ENCODE results near the gene LRRC8A. TPM values are rescaled to one million over a fixed set of nuclear protein-coding genes. Genes with fewer than 3 reads are reported as not detected.

Gene LRRC8A
- total and polyA plus RNA-seq, 2 of the 4 experiments (the other 2 are of a cell fraction) = 42.8 to 60.9 TPM

GRCh38 chr9:128937310-128938165 lies 55.6 kb downstream of the LRRC8A start:
- no TSS peak for BruUV-seq (replicated peaks)
- H3K79me1 ChIP-seq (ENCODE audit: low read depth in 1 of 2, low read length in 2 of 2) = no peaks in the 10 kb centered on the region
- H3K36me3 ChIP-seq (ENCODE audit: control insufficient read depth, insufficient read depth, low read length) = no peaks in the 10 kb centered on the region; the same call in 1 of the 2 replicates
- no peak overlapping the region; the same call in 1 of the 2 replicates for H2AK5ac ChIP-seq (ENCODE audit: low read depth, low read length)
- no peak overlapping the region for H3K4ac ChIP-seq (ENCODE audit: low read depth, low read length)
- H4K91ac ChIP-seq (ENCODE audit: insufficient read depth, low read depth, low read length) = no peak overlapping the region
- no peak overlapping the region for H3K9ac ChIP-seq (ENCODE audit: low read depth, low read length)
- no CpG with 5 or more reads among the region's 9 CpGs for WGBS, 2 experiments (ENCODE audit: extremely low coverage in 2 of 2, insufficient read length in 1 of 2)
- H2BK5ac ChIP-seq (ENCODE audit: low read depth, low read length, poor library complexity, severe bottlenecking) = no peak overlapping the region
- dilution Hi-C loops (cut with HindIII; ENCODE audit: low sequenced_read_pairs, unreplicated experiment) = no loop called here
- no peak overlapping the region for H3K27ac ChIP-seq (ENCODE audit: insufficient read depth, low read length)
- no peak overlapping the region for H4K5ac ChIP-seq (ENCODE audit: low read depth, low read length)
- no peaks in the 10 kb centered on the region for H3K27me3 ChIP-seq (ENCODE audit: control insufficient read depth, insufficient read depth, low read length)
- TF ChIP-seq MAFK (IDR thresholded peaks at IDR 0.05; ENCODE audit: low read depth, low read length) = no peak
- TF ChIP-seq NFE2L2 (IDR thresholded peaks at IDR 0.05; ENCODE audit: low read depth, low read length) = no peak
- no peak for TF ChIP-seq ELK1 (IDR thresholded peaks at IDR 0.05; ENCODE audit: borderline replicate concordance, low read depth, low read length)
- no peak for TF ChIP-seq CTCF (conservative IDR thresholded peaks at IDR 0.05; ENCODE audit: low read depth, low read length)
- no peak for TF ChIP-seq MAZ (IDR thresholded peaks at IDR 0.05; ENCODE audit: borderline replicate concordance, low read depth, low read length)
- no peak for TF ChIP-seq CEBPB (IDR thresholded peaks at IDR 0.05; ENCODE audit: low read depth, low read length)
- TF ChIP-seq MXI1 (IDR thresholded peaks at IDR 0.05; ENCODE audit: borderline replicate concordance, low read depth, low read length) = no peak
- TF ChIP-seq SMC3 (IDR thresholded peaks at IDR 0.05; ENCODE audit: low read depth, low read length) = no peak
- no peak for TF ChIP-seq CHD1 (IDR thresholded peaks at IDR 0.05; ENCODE audit: low read depth, low read length)
- TF ChIP-seq RFX5 (IDR thresholded peaks at IDR 0.05; ENCODE audit: low read depth, low read length) = no peak
- TF ChIP-seq USF2 (IDR thresholded peaks at IDR 0.05; ENCODE audit: low read depth, low read length) = no peak
- no peak for TF ChIP-seq RAD21 (IDR thresholded peaks at IDR 0.05; ENCODE audit: low read length)
- no peak for TF ChIP-seq FOS (IDR thresholded peaks at IDR 0.05; ENCODE audit: low read depth, low read length)
- no peak for TF ChIP-seq POLR2A (IDR thresholded peaks at IDR 0.05; ENCODE audit: low read depth, low read length)
- TF ChIP-seq RCOR1 (IDR thresholded peaks at IDR 0.05; ENCODE audit: insufficient replicate concordance, low read length) = no peak
- H2BK120ac ChIP-seq (ENCODE audit: low read depth, low read length) = no peak overlapping the region
- H3K18ac ChIP-seq (ENCODE audit: low read depth, low read length) = no peak overlapping the region
- H3K56ac ChIP-seq (ENCODE audit: extremely low read depth, insufficient read depth, low read length) = no peak overlapping the region
- H2BK15ac ChIP-seq (ENCODE audit: low read depth, low read length) = no peak overlapping the region
- H3K4me2 ChIP-seq (ENCODE audit: low read depth, low read length) = no peak overlapping the region
- no peaks in the 10 kb centered on the region for H4K20me1 ChIP-seq (ENCODE audit: insufficient read depth, low read length)
- H3K14ac ChIP-seq (replicated peaks; ENCODE audit: low read depth, low read length) = no peak overlapping the region
- H3K9me1 ChIP-seq (ENCODE audit: insufficient read depth, low read length) = no peaks in the 10 kb centered on the region
- in situ Hi-C loops (cut with MboI; ENCODE audit: low sequenced_read_pairs) = no loop called here
- no peak overlapping the region for H3K23ac ChIP-seq (ENCODE audit: low read depth, low read length)
- no peak overlapping the region for H2BK20ac ChIP-seq (ENCODE audit: low read depth, low read length)
- intact Hi-C loops (cut with micrococcal nuclease) = no loop called here
- ChIA-PET CTCF (interaction anchor here (1.0 kb wide), 1 partner anchor 9 kb away, joined by 4 read pairs; no protein-coding TSS in a partner anchor), POLR2A (ENCODE audit: unreplicated experiment) (no interaction called here)
- no peak overlapping the region for H3K4me3 ChIP-seq (ENCODE audit: insufficient read depth, low read depth, low read length)
- peak overlapping the region; percentile 42 for H2AK9ac ChIP-seq (replicated peaks; ENCODE audit: low read depth, low read length, poor library complexity)
- H2AFZ ChIP-seq (replicated peaks; ENCODE audit: low read length, poor library complexity) = no peak overlapping the region
- ATAC-seq (ENCODE audit: low read depth) (no peak; the same call in 1 of the 2 replicates), DNase-seq (no peak)
- no peak overlapping the region for H4K8ac ChIP-seq (ENCODE audit: low read depth in 2 of 2, low read length in 2 of 2)
- no peaks in the 10 kb centered on the region for H3K4me1 ChIP-seq (ENCODE audit: control insufficient read depth, insufficient read depth, low read length)
- H3K9me3 ChIP-seq (ENCODE audit: control insufficient read depth, insufficient read depth, low read length) = no peaks in the 10 kb centered on the region
